Left colon (tissue), 2 donors: ENCODE results near the gene RMND5B. TPM values are rescaled to one million over a fixed set of nuclear protein-coding genes. Genes with fewer than 3 reads are reported as not detected.
"Not testable (repeated sequence)": the region's sequence is repeated elsewhere in the genome, so short reads cannot be mapped to it uniquely, and the experiment has no call there.

Source experiments
- ATAC-seq: fragments of 200-7000 bp; cut with Tn5 transposase; one replicate; pipeline ENCODE4 v1.9.1; 2020; ENCODE audit warnings: mild to moderate bottlenecking, moderate library complexity
- DNase-seq, 2 donors: peaks; one replicate each; pipeline ENCODE4 v3.0.0-alpha.2; 2020
- intact Hi-C, 2 donors: fragments of 100-400 bp; cut with DNase I in 1 of 2; cut with micrococcal nuclease in 1 of 2; formaldehyde crosslinking; loops; one replicate each; pipeline versions ENCODE4 v1.11.2 to v1.14.0; 2022; cut with DNase I, micrococcal nuclease
- total RNA-seq, 2 donors: library from RNA; stranded (reverse); fragmentation: NEBNext Ultra II Directional; extraction: Animal tissue kit (Norgen Biotek cat#: 25700); gene quantifications; one replicate each; pipeline ENCODE4 v1.2.1, GENCODE V29; 2021
- donor health status: DM: no; HTN: no; CAD: no.
- donor health status: DM: yes; HTN: yes; CAD: no.

Gene RMND5B
- total RNA-seq, 2 donors from 2014 or later, result 39.1 to 40.6 TPM

DNA sequence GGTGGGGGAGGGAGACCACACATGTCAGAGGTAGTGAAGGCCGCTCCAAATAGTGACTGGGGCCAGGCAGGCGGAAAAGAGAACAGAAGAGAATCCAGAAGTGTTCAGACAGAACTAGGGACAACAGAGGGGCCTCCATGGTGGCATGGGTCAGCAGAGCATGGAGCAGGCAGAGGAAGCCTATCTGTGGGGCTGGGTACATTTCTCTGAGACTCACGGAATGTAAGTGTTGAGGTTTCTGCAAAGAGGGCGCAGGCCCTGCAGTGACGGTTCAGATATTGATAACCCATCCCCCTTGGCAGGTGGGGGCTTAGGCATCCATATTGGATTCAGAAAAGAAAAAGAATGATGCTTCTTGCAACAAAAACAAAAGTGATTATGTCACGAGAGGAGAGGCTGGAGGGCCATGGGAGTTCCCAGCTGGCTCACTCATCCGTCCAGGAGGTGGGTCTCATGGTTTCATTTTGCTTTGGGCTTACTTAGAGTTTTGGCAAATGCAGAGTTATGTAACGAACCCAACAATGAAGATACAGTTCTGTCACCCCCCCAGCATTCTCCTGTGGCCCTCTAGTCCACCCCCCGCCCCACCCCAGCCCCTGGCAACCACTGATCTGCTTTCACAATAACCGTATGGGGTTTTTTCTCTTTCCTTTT, 5.4 kb upstream of the RMND5B start:
- intact Hi-C loops, result no loop called here
- ATAC-seq (no peak), DNase-seq (no peak)

DNA sequence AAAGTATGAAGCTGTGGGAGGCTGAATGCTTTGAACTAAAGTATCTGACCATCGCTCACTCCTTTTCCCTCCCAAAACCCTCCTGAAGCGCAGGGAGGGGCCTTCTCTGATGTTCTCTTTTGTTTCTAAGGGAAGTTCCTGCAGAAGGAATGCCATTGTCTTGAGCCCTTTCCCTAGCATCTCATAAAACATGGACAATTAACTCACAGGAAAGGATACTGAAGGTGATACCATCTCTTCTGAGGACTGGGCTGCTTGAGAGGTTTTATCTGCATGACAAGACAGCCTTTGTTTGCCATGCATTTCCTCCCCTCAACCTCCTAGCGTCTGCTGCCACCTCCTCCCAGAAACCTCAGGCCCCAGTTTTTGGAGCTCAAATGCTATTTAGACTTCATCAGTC, 4.3 kb upstream of the RMND5B start:
- ATAC-seq (no peak), DNase-seq (no peak)
- intact Hi-C loops, result no loop called here

DNA sequence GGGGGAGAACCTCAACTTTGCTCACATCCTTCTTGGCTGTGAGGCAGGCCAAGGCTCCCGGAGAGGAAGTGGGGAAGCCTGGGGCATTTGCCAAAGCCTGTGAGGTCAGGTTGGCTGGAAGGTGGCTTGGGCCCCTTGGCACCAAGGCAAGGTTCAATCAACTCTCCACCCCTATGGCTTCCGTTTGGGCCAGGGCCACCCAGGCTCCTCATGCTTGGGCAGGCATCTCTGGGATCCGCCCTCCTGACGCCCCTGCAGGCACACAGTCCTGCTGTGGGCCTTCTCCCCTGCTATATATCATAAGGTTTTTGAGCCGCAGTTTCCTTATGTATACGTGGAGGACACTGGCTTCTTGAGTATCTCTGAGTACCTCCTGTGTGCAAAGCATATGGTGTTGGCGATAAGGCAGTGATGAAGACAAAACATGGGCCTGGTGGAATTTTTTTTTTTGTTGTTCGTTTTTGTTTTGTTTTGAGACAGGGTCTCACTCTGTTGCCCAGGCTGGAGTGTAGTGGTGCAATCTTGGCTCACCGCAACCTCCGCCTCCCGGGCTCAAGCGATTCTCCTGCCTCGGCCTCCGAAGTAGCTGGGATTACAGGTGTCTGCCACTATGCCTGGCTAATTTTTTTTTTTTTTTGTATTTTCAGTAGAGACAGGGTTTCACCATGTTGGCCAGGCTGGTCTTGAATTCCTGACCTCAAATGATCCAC, 3.4 kb upstream of the RMND5B start:
- ATAC-seq, DNase-seq, intact Hi-C loops: not testable (repeated sequence)

DNA sequence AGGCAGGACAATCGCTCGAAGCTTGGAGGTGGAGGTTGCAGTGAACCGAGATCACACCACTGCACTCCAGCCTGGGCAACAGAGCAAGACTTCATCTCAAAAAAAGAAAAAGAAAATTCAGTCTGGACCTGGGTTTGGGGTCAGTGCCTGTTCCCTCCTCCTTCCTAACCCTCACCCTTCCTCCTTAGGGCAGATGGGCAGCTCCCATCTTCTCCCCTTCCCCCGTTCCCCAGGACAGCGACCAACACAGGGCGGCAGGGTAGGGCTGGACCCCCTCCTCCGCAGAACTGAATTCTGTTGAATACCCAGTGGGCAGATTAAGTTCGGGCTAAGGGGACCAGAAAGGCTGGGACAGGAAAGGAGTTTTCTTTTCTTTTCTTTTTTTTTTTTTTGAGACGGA, 1.5 kb upstream of the RMND5B start:
- DNase-seq (no peak), ATAC-seq (no peak)
- intact Hi-C loops, result no loop called here

DNA sequence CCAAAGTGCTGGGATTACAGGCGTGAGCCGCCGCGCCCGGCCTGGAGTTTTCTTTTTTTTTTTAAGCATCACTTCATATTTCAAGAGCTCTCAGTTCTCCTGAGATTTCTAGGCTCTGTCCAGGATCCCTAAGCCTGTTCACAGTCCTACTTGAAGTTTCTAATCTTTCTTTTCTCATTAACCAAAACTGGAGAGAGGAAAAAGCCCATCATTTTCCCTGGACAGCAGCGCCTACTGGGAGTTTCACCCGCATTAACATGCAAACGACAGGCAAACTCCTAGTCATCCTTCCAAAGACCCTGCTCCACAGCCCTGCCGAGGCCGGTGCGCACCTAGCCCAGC, 609 bp upstream of the RMND5B start:
- intact Hi-C loops, ATAC-seq: not testable (repeated sequence)

DNA sequence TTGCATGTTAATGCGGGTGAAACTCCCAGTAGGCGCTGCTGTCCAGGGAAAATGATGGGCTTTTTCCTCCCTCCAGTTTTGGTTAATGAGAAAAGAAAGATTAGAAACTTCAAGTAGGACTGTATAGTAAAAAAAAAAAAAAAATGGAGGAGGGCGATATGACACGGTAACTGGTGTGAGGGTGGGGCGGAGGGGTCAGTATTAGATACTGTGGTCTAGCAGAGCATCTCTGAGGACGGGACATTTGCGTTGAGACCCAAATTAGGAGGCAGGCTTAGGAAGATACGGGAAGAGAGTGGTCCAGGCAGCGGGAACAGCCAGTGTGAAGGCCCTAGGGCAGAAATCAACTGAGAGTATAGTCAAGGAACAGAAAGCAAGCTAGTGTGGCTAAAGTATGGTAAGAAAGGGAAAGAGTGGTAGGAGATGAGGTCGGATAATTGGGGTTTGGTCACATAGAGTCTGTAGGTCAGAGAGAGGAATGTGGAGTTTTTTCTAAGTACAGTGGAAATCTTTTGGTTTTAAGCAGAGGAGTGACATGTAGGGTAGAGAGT, 707 bp downstream of the RMND5B start:
- ATAC-seq (peak; percentile 3), DNase-seq (no peak)
- intact Hi-C loops, result no loop called here

More for the DNA sequence above, 609 bp upstream of the RMND5B start:
- not testable (repeated sequence) for DNase-seq

DNA sequence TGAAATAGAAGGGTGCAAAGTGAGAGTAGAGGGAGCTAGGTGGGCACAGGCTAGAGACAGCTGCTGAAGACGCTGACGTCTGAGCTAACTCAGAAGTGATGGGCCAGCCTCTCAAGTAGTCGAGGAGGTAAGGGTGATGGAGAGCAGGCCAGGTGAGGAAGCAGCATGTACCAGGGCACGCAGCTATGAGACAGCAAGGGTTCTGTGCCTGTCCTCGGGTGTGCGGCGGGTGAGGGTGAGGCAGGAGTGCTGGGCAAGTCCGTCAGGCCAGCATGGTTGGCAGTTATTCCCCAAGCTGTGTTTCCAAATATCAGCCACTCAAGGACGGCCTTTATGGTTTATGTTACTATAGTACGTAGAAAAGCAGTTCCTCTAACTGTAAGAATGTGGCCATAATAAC, 6.2 kb downstream of the RMND5B start:
- intact Hi-C loops, result no loop called here
- ATAC-seq, result no peak
- no peak for DNase-seq

DNA sequence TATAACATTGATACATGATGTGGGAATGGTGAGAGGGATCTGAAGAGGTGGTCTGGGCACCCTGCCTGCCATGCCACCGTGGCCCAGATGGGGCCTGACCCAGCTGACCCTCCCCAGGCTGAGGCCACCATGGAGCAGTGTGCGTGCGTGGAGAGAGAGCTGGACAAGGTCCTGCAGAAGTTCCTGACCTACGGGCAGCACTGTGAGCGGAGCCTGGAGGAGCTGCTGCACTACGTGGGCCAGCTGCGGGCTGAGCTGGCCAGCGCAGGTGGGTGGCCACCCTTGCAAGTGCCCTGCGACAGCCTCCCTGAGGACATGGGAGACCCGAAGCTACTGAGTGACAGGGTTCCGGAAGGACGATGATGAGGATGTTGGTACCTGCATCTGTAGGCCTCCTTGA, 7.2 kb downstream of the RMND5B start:
- DNase-seq, result no peak
- intact Hi-C loops, result no loop called here
- ATAC-seq, result no peak

DNA sequence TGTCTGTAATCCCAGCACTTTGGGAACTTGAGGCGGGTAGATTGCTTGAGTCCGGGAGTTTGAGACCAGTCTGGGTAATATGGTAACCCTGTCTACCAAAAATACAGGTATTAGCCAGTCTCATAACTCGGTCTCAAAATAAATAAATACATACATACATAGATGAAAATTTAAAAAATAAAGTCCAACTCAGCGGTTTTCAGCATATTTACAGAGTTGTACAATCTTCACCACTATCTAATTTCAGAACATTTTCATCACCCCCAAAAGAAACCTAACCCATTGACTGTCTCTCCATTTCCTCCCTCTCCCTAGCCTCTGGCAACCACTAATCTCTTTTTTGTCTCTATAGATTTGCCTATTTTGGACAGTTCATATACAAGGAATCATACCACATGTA, 10.7 kb downstream of the RMND5B start:
- no peak for ATAC-seq
- DNase-seq, result no peak
- intact Hi-C loops, result no loop called here

DNA sequence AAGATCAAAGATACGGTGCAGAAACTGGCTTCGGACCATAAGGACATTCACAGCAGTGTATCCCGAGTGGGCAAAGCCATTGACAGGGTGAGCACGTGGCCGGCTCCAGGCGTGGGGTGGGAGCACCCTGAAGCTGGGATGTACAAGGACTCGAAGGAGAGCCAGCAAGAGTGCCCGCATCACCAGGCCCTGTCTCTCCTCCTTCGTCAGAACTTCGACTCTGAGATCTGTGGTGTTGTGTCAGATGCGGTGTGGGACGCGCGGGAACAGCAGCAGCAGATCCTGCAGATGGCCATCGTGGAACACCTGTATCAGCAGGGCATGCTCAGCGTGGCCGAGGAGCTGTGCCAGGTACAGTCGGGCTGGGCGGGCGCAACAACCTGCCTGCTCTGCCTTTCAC, 11.8 kb downstream of the RMND5B start:
- no peak for DNase-seq
- intact Hi-C loops, result no loop called here
- ATAC-seq, result no peak

DNA sequence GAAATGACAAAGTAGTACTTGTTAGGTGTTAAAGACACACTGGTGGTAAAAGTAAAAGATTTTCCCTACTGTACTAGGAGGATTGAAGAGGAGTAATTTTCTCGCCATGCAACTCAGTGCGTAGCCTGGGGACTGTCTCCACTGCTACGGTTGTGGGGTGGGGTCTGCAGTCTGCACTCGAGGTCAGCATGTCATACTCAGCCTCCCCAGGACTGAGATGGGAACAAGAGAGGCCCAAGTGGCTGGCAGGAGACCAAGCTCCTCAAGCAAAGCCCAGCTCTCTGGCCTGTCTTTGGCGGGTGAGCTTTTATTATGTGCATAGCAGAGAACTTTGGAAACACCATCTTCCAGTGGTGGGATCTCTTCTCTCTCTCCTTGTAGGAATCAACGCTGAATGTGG, 12.4 kb downstream of the RMND5B start:
- no peak for DNase-seq
- intact Hi-C loops, result no loop called here
- no peak for ATAC-seq

DNA sequence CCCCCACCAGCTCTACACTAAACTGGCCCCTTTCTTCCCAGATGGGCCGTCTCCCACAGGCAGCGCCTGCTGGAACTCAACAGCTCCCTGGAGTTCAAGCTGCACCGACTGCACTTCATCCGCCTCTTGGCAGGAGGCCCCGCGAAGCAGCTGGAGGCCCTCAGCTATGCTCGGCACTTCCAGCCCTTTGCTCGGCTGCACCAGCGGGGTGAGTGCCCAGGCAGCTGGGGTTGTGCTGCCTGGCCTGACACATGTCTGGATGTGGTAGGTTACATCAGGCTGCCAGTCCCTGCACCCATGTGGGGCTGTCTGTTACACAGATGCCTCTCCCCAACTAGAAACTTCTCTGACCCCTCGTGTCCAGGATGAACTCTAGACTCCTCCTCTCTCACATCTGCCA, 13.1 kb downstream of the RMND5B start:
- intact Hi-C loops, result no loop called here
- ATAC-seq, result no peak
- no peak for DNase-seq

DNA sequence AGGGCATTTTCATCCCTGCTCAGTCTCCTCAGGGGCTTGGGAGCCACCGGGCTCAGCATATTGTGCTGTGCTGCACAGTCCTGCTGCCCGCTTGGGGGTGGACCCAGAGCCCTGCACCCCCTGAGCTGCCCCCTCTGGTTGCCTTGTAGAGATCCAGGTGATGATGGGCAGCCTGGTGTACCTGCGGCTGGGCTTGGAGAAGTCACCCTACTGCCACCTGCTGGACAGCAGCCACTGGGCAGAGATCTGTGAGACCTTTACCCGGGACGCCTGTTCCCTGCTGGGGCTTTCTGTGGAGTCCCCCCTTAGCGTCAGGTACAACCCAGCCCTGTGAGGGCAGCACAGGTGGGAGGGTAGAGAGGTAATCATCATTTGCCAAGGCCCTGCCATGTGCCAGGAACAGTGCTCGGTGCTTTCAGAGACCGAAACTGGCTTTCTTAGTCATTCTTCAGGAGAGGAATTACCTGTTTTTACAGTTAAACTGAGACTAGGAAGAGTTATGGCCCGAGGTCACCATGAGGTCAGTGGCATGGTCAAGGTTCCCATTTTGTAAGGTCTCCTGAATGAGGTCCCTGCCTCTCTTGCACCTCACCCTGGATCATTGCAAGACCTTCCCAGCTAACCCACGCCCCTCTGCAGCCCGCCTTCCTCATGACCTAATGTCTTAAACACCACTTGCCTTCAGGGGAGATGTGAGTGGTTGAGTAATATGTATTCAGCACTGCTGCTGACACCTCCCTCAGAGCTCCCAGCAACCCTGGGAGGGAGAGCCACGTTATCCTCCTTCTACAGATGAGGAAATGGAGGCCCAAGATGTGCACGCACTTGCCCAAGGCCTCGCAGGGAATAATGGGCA, 15.4 kb downstream of the RMND5B start:
- peak; percentile 56 to 90 for DNase-seq
- intact Hi-C loops, result no loop called here
- ATAC-seq, result peak; percentile 84

DNA sequence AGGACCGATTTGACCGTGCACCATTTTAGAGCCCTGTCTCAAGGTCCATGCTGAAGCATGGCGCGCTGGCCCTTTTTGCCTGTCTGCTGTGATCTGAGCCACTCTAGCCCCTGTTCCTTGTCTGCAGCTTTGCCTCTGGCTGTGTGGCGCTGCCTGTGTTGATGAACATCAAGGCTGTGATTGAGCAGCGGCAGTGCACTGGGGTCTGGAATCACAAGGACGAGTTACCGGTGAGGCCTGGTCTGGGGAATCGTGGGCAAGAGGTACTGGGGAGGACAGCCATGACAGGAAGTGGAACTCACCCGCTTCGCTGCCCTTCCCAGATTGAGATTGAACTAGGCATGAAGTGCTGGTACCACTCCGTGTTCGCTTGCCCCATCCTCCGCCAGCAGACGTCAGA, 16.6 kb downstream of the RMND5B start:
- intact Hi-C loops, result no loop called here
- ATAC-seq (no peak), DNase-seq (no peak)

DNA sequence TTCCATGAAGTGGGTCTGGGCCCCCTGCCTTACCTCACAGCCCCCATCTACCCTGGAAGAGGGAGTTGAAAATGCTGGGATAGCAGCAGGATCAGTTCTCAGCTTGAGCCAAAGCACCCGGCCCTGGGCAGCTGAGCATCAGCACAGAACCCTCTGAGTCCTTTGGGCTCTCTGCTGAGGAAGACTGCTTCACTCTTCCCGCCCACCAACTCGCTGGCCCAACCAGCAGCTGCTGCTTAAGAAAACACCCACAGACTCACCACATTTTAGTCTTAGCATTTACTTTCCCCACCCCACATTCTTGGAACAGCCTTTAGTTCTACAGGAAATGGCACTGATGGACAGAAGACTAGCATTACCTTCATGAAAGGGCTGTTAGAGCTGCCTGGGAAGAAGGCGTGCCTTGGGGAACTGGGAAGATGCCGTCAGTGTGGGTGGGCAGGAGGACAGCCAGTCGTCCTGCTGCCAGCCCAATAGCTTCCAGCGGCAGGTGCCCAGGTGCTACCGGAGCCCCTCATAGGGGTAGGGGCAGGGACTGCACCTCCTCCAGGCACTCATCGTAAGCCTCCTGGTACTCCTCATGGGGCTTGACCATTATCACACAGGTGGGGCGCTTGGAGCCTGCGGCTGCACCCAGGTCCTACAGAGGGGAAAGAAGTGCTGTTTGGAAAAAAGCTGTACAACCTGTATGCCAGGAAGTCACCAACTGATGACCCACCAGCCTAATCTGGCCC, 18.6 kb downstream of the RMND5B start:
- DNase-seq, result no peak
- no peak for ATAC-seq
- intact Hi-C loops, result no loop called here

DNA sequence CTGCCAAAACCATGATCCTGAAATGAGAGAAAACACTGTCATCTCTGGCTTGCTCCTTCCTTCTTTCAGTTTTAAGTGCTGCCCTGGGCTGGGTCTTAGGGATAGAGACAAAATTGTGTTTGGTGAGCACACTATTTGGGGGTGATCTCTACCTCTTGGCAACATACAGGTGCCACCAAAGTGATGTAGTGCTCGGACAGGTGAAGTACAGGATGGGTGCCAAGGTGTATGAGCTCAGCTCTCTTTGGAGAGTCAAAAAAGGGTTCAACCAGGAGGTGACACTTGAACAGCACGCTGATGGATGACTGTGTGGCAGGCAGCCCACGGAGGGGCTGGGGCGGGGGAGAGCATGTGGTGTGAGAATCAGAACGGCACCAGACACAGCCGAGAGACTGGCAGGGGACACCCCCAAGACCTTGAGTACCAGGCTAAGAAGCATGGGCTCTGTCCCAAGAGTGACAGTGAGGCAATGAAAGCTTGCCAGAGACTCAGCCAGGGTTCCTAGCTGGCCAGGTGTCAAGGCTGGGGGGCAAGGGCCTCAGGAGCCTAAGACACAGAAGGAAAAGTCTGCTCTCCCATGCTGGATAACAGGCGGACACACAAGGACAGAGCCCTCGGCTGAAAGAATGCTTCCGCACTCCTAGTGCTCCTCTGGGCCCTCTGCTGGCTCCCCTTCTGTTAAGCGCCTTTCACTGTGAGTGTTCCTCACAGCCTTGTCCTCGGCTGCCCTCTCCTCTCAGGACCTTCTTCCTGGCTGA, 20.3 kb downstream of the RMND5B start:
- DNase-seq (no peak), ATAC-seq (no peak)
- intact Hi-C loops, result no loop called here

DNA sequence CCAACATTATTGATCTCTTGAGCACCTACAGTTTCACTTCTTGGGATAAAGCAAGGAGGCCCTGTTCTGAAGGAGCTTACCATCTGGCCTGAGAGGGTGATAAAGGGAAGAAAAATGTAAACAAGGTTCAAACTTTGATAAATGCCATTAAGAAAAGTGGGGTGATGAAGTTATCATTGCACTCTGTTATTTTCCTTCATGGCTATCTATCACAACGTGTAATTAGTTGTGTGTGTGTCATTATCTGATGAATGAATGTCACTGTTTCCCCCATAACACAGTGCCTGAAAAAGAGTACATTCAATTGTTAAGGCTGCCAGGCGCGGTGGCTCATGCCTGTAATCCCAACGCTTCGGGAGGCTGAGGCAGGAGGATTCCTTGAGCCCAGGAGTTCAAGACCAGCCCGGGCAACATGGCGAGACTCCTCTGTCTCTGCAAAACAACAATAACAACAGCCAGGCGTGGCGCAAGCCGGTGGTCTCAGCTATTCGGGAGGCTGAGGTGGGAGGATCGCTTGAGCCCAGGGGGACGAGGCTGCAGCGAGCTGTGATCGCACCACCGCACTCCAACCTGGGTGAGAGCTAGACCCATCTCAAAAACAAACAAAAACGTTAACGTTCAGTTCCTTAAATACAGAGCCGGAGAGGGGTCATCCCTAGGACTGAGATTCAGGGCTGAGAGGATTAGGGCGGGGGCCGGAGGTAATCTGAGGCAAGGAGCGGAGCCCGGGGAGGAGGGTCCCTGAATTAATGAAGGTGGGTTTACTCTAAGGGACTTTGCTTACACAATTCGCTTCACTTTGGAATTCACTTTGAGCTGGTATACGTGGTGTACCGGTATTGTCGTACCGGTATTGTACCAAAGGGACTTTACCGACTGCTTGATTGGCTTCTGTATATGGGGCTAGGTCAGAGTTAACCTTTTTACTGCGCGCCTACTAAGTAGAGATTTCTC, 22.0 kb downstream of the RMND5B start:
- DNase-seq, result no peak
- intact Hi-C loops, result no loop called here
- no peak for ATAC-seq
